GM13976 (cell line): Measurements from ENCODE around the gene ARMC9.

ENCODE experiments used
- DNase-seq: peaks from one replicate; pipeline ENCODE4 v3.0.0; 2012; ENCODE audit warnings: low spot score
- in situ Hi-C: fragments of 300-500 bp; cut with MboI; formaldehyde crosslinking; loops from one replicate; pipeline ENCODE4 v1.12.0; 2022; ENCODE audit warnings: low sequenced_read_pairs, mixed read lengths, inconsistent platforms; ENCODE audit not compliant: unreplicated experiment
- TF ChIP-seq, protein P1 (sequence below): IDR thresholded peaks from 2 replicates; pipeline ENCODE4 v1.5.1; 2012; ENCODE audit warnings: borderline replicate concordance, mild to moderate bottlenecking; ENCODE audit not compliant: insufficient read depth; ENCODE audit errors: extremely low read depth, missing control alignments, control extremely low read depth

ARMC9 gene

DNA sequence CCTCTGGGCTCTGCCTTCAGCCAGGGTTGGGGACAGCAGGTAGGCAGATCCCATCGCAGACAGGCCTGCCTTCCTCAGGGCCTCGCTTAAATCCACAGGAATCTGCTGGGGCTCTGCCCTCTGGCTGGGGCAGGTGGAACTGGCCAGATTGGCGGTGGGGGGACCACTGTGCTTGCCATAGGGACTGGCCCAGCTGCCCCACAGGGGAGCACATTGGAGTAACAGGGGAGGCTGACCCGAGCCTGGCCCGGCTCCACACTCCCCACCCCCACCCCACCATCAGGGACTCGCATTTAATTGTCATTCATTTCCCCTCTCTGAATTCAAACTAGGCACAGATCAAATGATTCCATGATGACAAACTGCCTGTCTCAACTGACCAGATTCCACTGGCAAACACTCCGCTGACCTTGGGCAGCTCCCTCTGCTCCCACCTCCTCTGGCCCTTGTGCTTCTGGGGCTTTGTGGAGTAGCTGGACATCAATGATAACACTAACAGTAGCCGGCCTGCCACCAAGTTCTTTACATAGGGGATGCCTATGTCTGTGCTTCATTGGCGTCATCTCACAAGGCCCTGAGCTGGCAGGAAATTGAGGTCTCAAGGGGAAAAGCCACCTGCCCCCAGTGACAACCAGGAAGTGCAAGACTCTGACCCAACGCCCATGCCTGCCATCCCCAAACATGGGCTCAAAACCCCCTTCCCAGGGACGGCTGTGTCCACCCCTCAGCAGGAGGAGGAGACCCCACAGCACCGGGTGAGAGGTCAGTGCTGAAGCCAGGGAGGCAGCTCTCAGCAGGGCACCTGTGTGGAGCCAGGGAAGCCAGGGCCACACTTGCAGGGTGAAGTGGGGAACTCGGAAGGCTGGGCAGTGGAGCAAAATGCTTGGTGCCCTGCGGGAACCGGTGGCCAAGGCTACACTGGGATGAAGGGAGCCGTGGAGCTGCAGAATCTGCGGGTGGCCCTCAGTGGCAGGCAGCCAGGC lies 195.0 kb downstream of the ARMC9 start:
- peak; percentile 82 for DNase-seq
- TF ChIP-seq, protein P1, sequence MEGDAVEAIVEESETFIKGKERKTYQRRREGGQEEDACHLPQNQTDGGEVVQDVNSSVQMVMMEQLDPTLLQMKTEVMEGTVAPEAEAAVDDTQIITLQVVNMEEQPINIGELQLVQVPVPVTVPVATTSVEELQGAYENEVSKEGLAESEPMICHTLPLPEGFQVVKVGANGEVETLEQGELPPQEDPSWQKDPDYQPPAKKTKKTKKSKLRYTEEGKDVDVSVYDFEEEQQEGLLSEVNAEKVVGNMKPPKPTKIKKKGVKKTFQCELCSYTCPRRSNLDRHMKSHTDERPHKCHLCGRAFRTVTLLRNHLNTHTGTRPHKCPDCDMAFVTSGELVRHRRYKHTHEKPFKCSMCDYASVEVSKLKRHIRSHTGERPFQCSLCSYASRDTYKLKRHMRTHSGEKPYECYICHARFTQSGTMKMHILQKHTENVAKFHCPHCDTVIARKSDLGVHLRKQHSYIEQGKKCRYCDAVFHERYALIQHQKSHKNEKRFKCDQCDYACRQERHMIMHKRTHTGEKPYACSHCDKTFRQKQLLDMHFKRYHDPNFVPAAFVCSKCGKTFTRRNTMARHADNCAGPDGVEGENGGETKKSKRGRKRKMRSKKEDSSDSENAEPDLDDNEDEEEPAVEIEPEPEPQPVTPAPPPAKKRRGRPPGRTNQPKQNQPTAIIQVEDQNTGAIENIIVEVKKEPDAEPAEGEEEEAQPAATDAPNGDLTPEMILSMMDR = peak; percentile 20
- in situ Hi-C loops = no loop called here

DNA sequence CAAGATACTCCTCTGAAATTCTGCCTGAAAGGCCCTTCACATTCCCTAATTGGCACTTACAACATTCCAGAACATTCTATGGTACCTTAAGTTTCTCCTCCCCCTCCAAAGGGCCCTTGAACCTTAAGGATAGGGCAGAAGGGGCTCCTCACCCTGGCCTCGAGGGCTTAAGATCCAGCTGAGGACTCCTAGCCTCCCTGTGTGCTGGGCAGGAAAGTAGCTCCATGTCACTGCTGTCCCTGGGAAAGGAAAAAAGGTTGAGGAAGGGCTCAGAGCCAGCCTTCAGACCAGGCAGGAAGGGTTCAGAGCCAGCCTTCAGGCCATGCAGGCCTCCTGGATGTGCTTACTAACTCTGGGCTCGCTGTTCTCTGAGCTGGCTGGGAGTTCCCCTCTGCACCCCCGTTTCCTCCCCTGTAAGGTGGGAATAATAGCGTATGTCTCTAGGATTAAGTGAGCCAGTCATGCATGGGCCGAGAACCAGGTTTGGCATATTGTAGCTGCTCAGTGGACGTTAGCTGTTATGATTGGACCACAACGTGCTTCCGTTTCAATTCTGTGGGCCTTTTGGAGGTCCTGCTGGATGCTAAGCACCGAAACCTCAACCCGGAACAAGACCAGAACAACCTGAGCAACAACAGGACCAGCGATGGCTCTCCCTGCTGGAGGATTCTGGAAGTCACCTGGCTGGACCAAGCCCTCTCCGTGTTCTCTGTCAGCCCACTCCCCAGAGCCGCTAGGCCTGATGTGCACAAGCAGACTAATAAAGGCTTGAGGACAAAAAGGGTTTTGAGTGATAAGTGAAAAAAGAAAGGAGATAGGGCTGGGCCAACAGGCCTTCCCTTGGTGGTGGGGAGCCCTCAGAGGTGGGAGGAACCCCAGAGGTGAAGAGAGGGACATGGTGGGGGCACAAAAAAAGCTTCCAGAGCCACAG lies 196.0 kb downstream of the ARMC9 start:
- TF ChIP-seq, protein P1 = peak; percentile 44
- in situ Hi-C loops = no loop called here
- peak; percentile 87 for DNase-seq

DNA sequence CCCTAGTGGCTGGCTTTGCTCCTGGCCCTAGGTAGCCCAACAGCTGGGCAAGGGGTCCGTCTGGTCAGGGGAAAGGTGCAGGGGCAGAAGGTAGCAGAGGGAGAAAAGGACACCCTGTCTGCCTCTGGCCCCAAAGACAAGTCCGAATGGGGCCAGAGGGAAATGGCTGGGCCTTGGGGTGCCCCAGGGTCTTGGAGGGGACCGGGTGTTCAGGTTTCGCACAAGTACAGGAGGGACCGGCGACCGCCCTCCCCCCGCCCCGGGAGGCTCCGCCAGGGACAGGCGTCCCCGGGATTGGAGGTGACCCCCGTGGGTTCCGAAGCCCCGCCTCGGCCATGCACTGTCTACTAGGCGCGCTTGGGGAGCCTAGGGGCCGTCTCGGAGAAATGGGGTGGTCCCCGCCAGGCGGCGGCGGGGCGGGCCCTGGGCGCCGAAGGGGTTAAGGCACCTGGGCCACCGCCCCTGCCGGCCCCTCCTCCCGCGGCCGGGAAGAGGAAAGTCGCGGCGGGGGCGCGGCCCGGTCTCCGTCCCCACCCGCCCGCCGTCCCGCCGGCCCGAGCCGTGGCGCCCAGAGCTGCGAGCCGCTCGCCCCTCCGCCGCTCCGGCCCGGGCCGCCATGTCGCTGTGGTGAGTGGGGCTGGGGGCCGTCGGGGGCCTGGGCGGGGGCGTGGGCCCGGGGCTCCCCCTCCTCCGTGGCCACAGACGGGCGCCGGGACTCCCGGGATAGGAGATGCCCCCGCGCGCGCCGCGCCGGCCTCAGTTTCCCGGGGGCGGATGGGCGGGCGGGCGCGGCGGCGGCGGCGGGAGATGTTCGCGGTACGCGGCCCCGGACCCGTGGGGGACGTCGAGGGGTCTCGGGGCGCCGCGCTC lies 197.0 kb downstream of the ARMC9 start, which contains the start of gene B3GNT7:
Gene B3GNT7 (plus strand): TSS at position 523 of the 870 bp plus-strand sequence. CDS start 94 bp downstream, at position 617.
- TF ChIP-seq, protein P1 = no peak
- DNase-seq = peak; percentile 83
- in situ Hi-C loops = no loop called here

DNA sequence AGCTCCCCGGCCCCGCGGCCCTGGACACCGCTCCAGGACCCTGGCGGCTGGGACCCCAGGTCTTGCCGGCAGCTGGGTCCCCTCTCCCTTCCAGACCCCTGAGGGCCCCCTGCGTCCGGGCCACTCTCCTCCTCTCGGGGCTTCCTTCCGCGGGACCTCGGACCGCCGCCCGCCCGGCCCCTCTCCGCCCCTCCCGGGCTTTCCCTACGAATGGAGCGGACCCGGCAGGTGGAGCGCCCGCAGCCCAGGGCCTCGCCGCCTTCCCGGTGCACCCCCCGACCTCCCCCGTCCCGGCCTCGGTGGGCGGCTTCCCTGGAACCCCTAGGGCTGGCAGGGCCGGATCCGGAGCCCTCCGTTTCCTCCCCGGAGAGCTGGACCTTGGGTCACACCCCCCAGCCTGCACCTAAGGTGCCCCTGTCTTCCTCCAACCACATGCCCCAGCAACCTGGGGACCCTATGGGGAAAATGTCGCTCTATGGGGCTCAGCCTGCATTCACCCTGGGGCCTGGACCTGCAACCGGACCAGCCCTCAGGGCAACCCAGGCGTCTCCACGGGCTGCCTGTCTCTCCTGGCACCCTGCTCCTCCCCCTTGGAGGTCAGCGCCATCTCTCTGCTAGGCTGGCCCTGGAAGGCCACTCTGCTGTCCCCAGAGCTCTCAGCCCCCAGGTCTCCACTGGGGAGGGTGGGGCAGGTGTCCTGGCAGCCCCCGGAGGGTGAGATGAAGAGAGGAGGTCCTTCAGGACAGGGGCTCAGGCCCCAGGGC lies 197.8 kb downstream of the ARMC9 start:
- DNase-seq = peak; percentile 60
- in situ Hi-C loops = no loop called here
- TF ChIP-seq, protein P1 = no peak

DNA sequence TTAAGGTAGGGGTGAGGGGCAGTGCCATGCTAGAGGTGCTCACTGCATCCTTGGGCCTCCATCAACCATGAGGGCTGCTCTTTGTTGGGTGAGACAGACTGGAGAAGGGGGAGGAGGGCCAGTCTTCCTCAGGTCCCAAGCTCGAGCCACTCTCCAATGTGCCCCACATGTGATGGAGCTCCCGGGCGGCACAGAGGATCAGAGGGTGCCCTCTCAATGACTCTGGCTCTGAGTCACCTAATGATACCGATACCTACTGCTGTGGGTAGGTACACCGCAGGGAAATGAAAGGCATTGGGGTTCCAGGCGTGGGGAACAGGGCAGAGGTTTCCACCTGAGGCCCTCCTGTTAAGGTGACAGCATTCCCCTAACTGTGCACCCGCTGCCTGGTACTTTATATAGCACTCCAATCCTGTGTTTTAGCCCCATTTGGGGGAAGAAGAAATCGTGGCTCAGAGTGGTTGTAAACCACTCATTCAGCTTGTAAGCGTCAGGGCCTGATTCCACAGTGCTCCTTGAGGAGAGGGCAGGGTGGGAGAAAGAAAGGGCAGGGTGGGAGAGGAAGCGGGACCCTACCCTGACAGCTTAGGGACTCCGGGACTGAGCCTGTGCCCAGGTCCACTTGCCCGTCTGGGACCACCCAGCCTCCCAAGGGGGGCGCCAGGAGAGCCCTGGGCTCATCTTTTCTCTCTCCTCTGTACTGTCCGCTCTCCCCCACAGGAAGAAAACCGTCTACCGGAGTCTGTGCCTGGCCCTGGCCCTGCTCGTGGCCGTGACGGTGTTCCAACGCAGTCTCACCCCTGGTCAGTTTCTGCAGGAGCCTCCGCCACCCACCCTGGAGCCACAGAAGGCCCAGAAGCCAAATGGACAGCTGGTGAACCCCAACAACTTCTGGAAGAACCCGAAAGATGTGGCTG lies 198.8 kb downstream of the ARMC9 start:
- in situ Hi-C loops = no loop called here
- peak; percentile 28 for DNase-seq
- TF ChIP-seq, protein P1 = no peak
